SK-MEL-5 (cell line): ENCODE results near the gene ZFP82. TPM values are rescaled to one million over a fixed set of nuclear protein-coding genes. Genes with fewer than 3 reads are reported as not detected.
A peak's percentile ranks its signal among the peaks of the same experiment; 100 is the strongest.

Experiments used
- DNase-seq: peaks from one replicate; pipeline ENCODE4 v3.0.0-alpha.2; 2016; ENCODE audit warnings: low read depth, low spot score
- in situ Hi-C: cut with HindIII; loops from 2 replicates; pipeline ENCODE4 v1.10.0; 2016; ENCODE audit warnings: low sequenced_read_pairs, high pct_unique_total_duplicates, low pct_unique_long_range_greater_than_20kb
- total RNA-seq: library from RNA; depleted of rRNA; stranded (reverse); fragments of >200 nt; shearing (Covaris generic); gene quantifications from 2 replicates; pipeline ENCODE4 v1.2.3, GENCODE V29; 2014; rRNA removed

Gene ZFP82
- total RNA-seq, 1 experiment from 2014 or later, result 3.6 TPM

- peak; percentile 94 for DNase-seq
- in situ Hi-C loops, result no loop called here
Measured at GRCh38 chr19:36378625-36379509, 39.6 kb downstream of the ZFP82 start, which contains the start of gene ZFP14. Gene ZFP14, minus strand, starts transcription at chr19:36379201. Its CDS starts 11,309 bp downstream, at chr19:36367892.

- in situ Hi-C loops, result no loop called here
Measured at GRCh38 chr19:36377541-36378178, 40.8 kb downstream of the ZFP82 start.

GRCh38 chr19:36373638-36374156, 44.7 kb downstream of the ZFP82 start:
- in situ Hi-C loops, result no loop called here

More at GRCh38 chr19:36377541-36378178, 40.8 kb downstream of the ZFP82 start:
- DNase-seq, result no peak

GRCh38 chr19:36371886-36372285, 46.6 kb downstream of the ZFP82 start:
- in situ Hi-C loops, result no loop called here
- no peak for DNase-seq

More at GRCh38 chr19:36373638-36374156, 44.7 kb downstream of the ZFP82 start:
- no peak for DNase-seq

GRCh38 chr19:36363845-36364244, 54.6 kb downstream of the ZFP82 start:
- in situ Hi-C loops, result no loop called here
- DNase-seq, result no peak

Other genes with a start within 250 kb of the ZFP82 start
- gene ZNF565, start 204.0 kb downstream of the ZFP82 start, total RNA-seq, result 1.7 and 2.6 TPM in 2 replicates
- 88.8 and 97.2 TPM in 2 replicates for gene ZNF146, start 203.5 kb downstream of the ZFP82 start, total RNA-seq
- 3.0 and 3.5 TPM in 2 replicates for gene ZFP14, start 39.4 kb downstream of the ZFP82 start, total RNA-seq
- 8.2 and 10.2 TPM in 2 replicates for gene ZNF566, start 70.9 kb upstream of the ZFP82 start, total RNA-seq
- 9.0 and 12.0 TPM in 2 replicates for gene ZNF260, start 109.6 kb upstream of the ZFP82 start, total RNA-seq
- gene ZNF529, start 154.6 kb upstream of the ZFP82 start, total RNA-seq, result 7.1 and 7.3 TPM in 2 replicates
- 6.8 and 9.9 TPM in 2 replicates for gene ZNF382, start 186.7 kb upstream of the ZFP82 start, total RNA-seq
- gene ZNF461, start 248.2 kb upstream of the ZFP82 start, total RNA-seq, result 5.4 and 5.8 TPM in 2 replicates